NCI-H226 (cell line): ENCODE data around the gene C2orf72.

ENCODE experiments used
- DNase-seq: peaks from one replicate; pipeline ENCODE4 v3.0.0-alpha.2; 2015

C2orf72 gene

GRCh38 chr2:231088754-231089153 is 51.4 kb downstream of the C2orf72 start:
- DNase-seq: no peak

GRCh38 chr2:231093933-231094332 is 56.6 kb downstream of the C2orf72 start:
- DNase-seq: no peak

- peak; percentile 15 for DNase-seq
Measured at GRCh38 chr2:231094736-231095346, 57.5 kb downstream of the C2orf72 start.
